Mucosa of gallbladder (tissue), 1 donor: ENCODE measurements around the gene NDUFA13. TPM values are rescaled to one million over a fixed set of nuclear protein-coding genes. Genes with fewer than 3 reads are reported as not detected.

Experiments used
- DNase-seq: peaks from one replicate; pipeline ENCODE4 v3.0.0-alpha.2; 2020; ENCODE audit warnings: low spot score
- total RNA-seq: library from RNA; stranded (reverse); gene quantifications from one replicate; pipeline ENCODE4 v1.2.1, GENCODE V29; 2021
- donor health status: DM: no; HTN: no; CAD: no.

NDUFA13 gene
- total RNA-seq, 1 donor from 2014 or later, result 376 TPM

GRCh38 chr19:19507354-19507753 is 8.7 kb upstream of the NDUFA13 start:
- no peak for DNase-seq

GRCh38 chr19:19508217-19508616 is 7.8 kb upstream of the NDUFA13 start:
- no peak for DNase-seq

- DNase-seq, result no peak
These were observed 5.6 kb upstream of the NDUFA13 start for GRCh38 chr19:19510432-19510831.

GRCh38 chr19:19513682-19514081 is 2.3 kb upstream of the NDUFA13 start:
- DNase-seq, result no peak

- DNase-seq, result peak; percentile 76
These were observed 1.8 kb upstream of the NDUFA13 start for GRCh38 chr19:19514215-19514657.

DNA sequence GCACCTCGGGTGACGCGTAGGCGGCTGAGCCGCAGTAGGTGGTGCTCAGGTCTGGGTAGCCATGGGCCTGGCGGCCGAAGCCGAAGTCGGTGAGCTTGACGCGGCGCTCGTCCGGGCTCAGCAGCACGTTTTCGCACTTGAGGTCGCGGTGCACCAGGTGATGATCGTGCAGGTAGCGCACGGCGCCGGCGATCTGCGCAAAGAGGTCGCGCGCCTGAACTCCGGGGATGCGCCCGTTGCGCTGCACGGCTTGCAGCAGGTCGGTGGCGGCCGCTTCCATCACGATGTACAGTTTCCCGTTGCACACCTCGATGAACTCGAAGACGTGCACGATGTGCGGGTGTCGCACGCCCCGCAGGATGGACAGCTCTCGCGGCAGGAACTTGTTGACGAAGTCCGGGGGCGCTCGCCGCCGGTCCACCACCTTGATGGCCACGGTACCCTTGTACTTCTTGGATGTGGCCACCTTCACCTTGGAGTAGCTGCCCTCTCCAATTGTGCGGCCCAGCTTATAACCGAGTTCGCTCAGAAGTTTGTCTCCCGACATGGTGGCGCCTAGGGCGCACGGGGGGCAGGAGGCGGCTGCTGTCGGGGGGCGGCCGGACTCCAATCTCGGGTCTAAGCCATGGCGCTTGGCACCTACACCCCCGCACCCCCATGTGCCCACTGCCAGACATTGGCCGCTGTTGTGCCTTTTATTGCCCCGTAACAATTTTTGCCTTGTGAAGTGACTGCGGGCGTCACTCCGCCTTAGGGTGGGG is 964 bp upstream of the NDUFA13 start, which contains the start of gene TSSK6:
TSSK6 (minus strand) TSS at position 668 of the 761 bp plus-strand sequence; CDS start at position 547, 121 bp downstream.
- DNase-seq, result no peak

DNA sequence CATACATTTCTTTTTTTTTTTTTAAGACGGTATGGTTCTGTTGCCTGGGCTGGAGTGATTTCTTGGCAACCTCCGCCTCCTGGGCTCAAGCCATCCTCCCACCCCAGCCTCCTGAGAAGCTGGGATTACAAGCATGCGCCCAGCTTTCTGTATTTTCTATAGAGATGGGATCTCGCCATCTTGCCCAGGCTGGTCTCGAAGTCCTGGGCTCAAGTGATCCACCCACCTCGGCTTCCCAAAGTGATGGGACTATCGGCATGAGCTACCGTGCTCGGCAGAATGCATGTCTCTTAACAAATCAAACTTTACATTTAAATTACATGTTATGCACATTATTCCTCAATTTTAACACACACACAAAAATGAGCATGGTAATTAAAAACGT is 1.2 kb downstream of the NDUFA13 start:
- no peak for DNase-seq

DNA sequence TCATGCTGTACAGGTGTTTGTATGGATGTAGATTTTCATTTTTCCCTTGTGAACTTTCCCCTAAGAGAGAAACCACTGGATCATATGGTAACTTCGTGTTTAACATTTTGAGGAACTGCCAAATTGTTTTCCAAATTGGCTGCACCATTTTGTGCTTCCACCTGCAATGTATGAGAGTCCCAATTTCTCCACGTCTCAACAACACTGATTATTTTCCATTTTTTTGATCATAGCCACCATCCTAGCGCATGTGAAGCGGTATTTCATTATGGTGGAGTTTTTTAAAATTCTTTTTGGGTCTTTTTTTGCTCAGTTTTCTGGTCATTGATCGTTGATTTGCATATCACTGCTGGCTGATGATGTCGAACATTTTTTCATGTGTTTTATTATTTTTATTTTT is 5.0 kb downstream of the NDUFA13 start:
- no peak for DNase-seq

DNA sequence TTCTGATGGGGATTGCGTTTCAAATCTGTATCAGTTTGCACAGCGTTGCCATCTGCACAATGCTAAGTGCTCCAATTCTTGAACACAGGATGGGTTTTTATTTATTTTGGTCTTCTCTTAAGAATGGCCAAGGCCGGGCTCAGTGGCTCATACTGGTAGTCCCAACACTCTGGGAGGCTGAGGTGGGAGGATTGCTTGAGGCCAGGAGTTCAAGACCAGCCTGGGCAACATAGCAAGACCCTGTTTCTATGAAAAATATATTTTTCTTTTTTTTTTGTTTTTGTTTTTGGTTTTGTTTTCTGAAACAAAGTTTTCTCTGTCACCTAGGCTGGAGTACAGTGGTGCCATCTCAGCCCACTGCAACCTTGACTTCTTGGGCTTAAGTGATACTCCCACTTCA is 7.2 kb downstream of the NDUFA13 start:
- no peak for DNase-seq

- DNase-seq, result no peak
These were observed 8.0 kb downstream of the NDUFA13 start for GRCh38 chr19:19524053-19524452.

- no peak for DNase-seq
These were observed 9.8 kb downstream of the NDUFA13 start for GRCh38 chr19:19525611-19526380.

- DNase-seq, result no peak
These were observed 10.8 kb downstream of the NDUFA13 start for GRCh38 chr19:19526581-19527370.

DNA sequence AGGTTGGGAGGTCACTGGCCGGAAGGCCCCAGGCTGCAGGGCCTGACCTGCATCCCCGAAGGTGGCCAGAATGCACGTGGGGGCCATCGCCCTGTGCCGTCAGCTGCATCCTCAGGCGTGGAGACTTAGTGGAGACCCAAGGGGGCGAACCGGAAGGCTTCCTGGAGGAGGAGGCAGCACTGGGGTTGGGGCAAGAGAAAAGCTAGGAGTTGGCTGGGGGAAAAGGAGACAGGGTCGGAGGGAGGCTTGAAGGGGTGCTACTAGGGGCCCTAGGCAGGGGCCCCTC is 11.3 kb downstream of the NDUFA13 start:
- DNase-seq, result no peak

DNA sequence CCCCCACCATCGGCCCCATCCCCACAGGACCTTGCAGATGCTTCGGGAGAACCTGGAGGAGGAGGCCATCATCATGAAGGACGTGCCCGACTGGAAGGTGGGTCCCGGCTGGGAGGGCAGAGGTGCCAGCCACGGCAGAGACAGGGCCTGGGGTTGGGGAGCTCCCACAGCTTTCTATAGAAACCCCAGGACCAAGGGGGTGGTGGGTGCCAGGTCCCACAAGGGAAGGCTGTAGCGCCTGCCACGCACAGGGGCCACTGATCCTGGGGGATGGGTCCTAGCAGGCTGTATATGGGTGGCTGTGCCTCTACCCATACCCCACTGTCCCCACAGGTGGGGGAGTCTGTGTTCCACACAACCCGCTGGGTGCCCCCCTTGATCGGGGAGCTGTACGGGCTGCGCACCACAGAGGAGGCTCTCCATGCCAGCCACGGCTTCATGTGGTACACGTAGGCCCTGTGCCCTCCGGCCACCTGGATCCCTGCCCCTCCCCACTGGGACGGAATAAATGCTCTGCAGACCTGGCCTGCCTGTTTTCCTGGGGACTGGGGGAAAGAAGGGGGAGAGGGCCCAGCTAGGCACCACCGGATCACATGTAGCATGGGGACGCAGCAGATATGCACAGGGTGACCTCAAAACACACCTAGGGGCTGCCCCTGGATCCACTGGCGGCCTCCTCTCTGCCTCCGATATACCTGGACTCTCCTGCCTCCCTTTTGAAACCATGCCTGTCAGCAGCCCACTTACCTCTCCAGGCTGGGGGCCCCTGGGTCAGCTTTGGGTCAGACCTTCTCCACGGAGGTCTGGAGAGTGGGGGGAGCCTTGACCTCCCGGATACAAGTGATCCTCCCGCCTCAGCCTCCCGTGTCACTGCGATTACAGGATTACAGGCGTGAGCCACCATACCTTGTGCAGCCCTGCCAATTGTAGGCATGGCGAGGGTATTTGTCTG is 11.9 kb downstream of the NDUFA13 start:
- no peak for DNase-seq

DNA sequence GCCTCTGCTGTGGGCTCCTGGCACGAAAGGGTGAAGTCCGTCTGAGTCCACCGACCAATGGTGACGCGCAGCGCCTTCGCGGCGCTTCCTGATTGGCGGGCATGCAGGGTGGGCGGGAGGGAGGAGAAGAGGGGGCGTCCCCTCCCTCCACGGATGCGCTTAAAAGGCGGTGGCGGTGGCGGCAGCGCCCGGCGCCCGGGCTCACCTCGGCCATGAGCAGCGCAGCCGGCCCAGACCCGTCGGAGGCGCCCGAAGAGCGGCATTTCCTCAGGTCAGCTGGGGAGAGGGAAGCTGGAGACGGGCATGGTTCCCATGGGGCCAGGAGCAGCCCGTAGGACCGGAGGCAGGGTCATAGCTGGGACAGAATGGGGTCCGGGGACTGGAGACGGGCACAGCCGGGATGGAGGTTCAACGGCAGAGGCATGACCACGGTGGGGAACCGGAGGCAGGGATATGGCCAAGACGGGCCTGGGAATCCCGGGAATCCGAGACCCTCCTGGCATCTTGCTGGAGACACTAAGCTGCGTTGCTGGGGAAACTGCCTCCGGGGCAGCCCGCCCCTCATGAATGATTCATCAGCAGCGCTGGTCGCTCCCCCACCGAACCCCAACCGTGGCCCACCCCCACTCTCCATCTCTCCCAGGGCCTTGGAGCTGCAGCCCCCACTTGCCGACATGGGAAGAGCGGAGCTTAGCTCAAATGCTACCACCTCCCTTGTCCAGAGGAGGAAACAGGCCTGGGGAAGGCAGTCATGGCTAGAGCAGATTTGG is 12.9 kb downstream of the NDUFA13 start, which contains the start of gene YJEFN3:
YJEFN3 (plus strand) TSS at position 191 of the 770 bp plus-strand sequence; CDS start at position 213, 22 bp downstream.
- DNase-seq, result peak; percentile 36

DNA sequence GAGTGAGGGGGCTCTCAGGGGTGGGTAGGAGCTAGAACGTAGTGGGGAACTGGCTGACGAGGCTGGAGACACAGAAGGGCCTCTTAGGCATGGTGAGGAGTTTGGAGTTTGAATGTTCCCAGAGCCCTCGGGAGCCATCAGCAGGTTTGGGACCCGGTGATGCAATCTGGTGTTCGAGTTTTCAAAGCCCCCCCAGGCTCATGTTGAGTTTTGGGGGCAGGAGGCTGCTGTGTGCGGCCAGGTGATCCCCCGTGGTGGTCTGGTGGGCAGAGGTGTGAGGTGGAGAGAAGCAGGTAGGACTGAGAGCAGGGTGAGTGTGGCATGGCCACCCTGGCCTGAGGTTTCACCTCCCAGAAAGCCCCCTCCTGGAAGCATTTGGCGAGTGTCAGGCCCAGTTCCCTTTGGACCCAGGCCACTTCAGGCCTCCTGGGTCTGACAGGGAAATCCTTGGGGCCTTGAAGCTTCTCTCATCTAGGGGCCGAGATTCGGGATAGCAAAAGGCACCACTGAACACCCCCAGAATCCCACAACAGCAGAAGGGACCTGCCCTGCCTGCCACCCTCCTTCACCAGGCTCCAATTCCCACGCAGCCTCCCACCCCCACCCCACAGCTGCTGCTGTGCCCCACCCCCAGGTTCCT is 13.9 kb downstream of the NDUFA13 start:
- no peak for DNase-seq

- DNase-seq, result no peak
These were observed 14.4 kb downstream of the NDUFA13 start for GRCh38 chr19:19530423-19530804.

DNA sequence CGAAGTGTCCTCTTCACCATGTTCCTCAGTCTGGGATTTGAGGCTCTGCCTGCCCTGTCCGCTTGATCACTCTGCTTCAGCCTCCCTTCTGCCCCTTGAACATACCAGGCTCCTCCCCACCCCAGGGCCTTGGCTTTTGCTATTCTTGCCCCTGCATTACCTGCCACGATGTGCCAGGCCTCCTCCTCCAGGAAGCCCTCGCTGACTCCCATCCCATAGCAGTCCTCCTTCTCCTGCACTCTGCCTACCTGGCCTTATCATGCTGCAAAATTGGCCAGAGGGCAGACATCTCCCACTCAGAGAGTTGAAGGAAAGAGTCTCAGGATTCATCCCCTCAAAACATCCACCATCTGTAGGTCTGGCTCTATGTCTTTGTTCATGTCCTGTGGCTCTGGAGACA is 14.9 kb downstream of the NDUFA13 start:
- DNase-seq, result no peak

DNA sequence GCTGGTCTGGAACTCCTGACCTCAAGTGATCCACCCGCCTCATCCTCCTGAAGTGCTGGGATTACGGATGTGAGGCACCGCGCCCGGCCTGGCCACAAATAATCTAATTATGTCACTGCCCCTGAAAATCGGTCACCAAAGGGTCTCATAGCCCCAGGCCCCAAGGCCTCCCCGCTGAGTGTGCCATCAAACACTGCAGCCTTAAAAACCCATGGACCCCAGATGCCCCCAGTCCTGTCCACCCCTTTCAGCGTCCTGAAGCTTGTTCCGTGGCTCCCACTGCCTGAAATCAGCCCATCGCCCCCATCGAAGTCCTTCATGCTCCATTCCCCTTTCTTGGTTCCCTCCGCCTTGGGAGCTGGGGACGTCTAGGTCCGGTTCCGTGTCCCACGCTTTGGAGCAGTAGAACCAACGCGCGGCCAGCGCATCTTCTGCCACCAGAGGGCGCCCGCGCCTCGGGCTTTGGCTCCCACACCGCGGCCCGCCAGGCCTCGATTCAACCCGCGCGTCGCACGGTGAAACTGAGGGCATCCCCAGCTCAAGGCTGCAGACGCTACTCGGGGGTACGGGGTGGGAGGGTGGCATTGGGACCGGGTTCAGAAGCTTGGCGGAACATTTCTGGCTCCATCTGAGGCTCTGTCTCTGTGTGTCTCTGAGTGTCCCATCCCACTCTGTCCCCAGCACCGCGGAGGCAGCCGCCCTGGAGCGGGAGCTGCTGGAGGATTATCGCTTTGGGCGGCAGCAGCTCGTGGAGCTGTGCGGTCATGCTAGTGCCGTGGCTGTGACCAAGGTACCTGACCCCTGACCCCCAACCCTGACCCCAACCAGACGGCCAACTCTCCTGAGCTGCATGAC is 16.2 kb downstream of the NDUFA13 start:
- DNase-seq, result peak; percentile 87
